DOHH2 (cell line): ENCODE measurements around the gene PDGFD.

Experiments
- CTCF ChIP-seq: fragments of 200-600 bp; sonication (generic); IDR thresholded peaks from one replicate; pipeline ENCODE4 v1.5.1; 2014; ENCODE audit warnings: antibody characterized with exemption, mild to moderate bottlenecking, low read depth, low read length; ENCODE audit not compliant: poor library complexity, severe bottlenecking
- EZH2phosphoT487 ChIP-seq: fragments of 200-600 bp; sonication (generic); IDR thresholded peaks from 2 replicates; pipeline ENCODE4 v1.6.1; 2017; ENCODE audit warnings: borderline replicate concordance, mild to moderate bottlenecking, antibody characterized with exemption, low read length, moderate library complexity, mixed read lengths

- TF ChIP-seq CTCF (no peak), EZH2phosphoT487 (no peak)
Measured at GRCh38 chr11:103894034-103894433, 269.9 kb downstream of the PDGFD start.
